GM20000 (cell line): ENCODE data around the gene APOM.
A peak's percentile ranks its signal among the peaks of the same experiment; 100 is the strongest.

Experiments
- DNase-seq: peaks from one replicate; pipeline ENCODE4 v3.0.0; 2012; ENCODE audit warnings: low spot score
- TF ChIP-seq, protein P1 (sequence below): IDR thresholded peaks from 2 replicates; pipeline ENCODE4 v1.5.1; 2012; ENCODE audit warnings: mild to moderate bottlenecking, control low read depth; ENCODE audit errors: extremely low read depth, missing control alignments

APOM gene

DNA sequence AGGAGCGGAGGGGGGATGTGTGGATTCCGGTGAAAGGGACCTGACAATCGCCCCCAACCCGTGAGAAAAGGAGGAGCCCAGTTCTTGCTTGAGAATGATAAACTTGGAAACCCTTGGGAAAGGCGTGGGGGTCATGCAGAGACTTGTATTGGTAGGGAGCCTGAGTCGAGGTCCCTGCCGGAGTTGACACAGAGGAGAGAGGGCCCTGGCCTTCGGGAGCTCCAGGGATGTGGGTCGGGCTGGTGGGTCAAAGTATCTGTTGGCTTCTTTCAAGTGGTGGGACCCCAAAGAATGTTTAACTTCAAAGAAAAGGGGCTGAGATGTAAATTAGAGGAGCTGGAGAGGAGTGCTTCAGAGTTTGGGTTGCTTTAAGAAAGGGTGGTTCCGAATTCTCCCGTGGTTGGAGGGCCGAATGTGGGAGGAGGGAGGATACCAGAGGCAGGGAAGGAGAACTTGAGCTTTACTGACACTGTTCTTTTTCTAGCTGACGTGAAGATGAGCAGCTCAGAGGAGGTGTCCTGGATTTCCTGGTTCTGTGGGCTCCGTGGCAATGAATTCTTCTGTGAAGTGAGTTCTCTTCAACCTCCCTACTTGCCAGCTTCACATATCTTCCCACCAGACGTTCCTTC, 10.8 kb downstream of the APOM start:
- DNase-seq, result no peak
- TF ChIP-seq, protein P1, sequence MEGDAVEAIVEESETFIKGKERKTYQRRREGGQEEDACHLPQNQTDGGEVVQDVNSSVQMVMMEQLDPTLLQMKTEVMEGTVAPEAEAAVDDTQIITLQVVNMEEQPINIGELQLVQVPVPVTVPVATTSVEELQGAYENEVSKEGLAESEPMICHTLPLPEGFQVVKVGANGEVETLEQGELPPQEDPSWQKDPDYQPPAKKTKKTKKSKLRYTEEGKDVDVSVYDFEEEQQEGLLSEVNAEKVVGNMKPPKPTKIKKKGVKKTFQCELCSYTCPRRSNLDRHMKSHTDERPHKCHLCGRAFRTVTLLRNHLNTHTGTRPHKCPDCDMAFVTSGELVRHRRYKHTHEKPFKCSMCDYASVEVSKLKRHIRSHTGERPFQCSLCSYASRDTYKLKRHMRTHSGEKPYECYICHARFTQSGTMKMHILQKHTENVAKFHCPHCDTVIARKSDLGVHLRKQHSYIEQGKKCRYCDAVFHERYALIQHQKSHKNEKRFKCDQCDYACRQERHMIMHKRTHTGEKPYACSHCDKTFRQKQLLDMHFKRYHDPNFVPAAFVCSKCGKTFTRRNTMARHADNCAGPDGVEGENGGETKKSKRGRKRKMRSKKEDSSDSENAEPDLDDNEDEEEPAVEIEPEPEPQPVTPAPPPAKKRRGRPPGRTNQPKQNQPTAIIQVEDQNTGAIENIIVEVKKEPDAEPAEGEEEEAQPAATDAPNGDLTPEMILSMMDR, result no peak

DNA sequence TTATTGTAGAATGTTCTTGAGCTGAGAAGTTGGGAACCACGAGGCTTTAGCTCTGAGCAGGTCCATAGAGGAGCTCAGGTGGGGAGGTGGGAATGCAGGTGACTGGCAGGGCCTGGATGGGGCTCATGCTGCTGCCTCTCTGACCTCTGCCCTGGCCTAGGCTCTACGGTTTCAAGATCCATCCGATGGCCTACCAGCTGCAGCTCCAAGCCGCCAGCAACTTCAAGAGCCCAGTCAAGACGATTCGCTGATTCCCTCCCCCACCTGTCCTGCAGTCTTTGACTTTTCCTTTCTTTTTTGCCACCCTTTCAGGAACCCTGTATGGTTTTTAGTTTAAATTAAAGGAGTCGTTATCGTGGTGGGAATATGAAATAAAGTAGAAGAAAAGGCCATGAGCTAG, 14.0 kb downstream of the APOM start, which contains the start of gene LY6G5B:
LY6G5B (plus strand) TSS at position 301 of the 400 bp plus-strand sequence. CDS start 975 bp downstream, outside the sequence.
- DNase-seq, result no peak
- TF ChIP-seq, protein P1, result no peak

DNA sequence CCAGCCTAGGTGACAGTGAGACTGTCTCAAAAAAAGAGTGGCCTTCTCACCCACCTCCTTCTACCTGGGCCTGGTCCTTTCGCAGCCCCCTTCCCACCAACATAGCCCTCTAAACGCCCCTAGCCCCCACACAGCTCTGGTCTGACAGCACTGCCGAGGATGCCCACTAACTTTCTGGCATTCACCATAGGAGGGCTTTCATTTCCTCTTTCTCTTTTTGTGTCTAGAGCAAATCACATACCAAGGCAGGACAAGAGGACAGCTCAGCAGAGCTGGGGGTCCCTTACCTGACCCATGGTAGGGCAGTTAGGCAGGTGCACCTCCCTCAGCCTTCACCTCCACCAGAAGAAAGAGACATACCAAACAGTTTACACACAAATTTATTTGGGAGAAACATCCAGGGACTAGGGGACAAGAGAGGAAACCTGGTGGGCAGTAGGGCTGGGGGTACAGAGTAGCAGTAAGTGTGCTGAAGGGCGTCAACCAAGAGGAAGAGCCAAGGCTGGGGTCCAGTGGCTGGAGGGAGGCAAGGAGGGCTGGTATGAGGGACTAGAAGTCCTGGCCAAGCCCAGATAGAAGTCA, 20.7 kb downstream of the APOM start:
- no peak for DNase-seq
- TF ChIP-seq, protein P1, result no peak

DNA sequence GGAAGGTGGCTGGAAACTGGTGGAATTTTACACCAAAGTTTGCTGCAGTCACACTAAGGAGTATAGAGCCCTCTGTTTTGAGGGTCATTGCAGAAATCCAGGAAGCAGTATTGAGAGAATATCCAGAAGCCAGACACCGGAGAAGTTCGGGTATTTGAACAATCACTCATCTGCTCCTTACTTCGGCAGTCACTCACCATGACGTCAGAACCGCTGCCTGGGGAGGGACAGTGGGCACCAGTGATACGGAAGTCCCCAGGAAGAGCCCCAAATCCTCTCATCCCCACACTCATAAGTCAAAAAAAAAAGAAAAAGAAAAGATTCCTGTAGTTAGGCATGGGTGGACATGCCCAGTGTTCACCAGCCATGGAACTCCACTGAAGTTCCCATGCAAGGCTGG, 21.2 kb downstream of the APOM start:
- TF ChIP-seq, protein P1, result no peak
- no peak for DNase-seq

DNA sequence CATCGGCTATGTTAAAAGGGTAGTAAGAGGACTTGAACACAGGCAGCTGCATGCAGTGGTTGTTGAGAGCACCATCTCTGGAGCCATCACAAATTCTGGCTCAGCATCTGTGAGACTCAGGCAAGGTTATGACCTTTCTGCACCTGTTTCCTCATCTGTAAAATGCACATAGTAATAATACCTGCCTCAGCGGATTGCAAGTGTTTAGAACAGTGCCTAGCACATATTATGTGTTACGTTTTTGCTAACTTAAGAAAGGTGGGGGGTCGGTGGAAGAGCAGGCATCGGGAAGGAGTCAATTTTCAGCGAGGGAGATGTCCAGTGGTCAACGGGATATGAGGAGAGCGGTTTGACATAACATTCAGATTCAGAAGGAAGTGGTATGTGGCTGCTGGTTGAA, 22.3 kb downstream of the APOM start:
- DNase-seq, result no peak
- TF ChIP-seq, protein P1, result no peak

DNA sequence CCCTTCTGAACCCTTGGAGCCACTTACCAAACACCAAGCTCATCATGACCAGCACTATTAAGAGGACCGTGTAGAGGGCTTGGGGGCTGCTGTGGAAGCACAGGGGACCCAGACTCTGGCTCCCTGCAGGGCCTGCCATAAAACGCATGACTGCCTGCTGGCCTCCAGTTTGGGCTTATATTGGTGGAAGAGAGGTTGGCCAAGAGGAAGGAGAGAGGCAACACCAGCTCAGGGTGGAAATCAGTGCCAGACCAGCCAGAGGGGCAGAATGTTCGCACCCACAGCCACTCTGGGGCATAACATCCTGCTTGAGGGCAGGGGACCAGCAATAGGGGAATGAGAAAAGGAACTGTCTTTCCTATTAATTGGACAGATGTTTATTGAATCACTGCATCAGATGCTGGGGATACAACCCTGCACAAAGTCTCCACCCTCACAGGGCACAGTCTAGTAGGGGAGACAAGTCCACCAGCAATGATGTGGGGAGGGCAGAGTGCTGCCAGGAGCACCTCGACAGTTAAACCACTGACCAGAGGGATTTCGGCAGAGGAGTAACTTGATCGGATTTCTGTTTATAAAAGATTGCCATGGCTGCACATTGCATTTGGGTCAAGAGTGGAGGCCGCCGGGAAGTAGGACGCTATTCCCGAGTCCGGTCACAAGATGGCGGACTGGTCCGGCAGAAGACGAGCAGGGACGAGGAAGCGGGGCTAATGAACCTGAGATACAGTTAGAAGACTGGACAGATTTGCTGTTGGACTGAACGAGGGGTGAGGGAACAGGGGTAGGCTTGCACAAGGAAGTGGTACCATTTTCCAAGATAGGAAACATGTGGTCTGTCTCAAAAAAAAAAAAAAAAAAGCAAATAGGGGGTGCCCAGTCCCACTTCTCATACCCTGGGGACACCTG, 24.8 kb downstream of the APOM start, which contains the start of gene LY6G5C:
LY6G5C (minus strand) TSS at position 842 of the 909 bp plus-strand sequence; CDS start at position 148, 694 bp downstream.
- TF ChIP-seq, protein P1, result peak; percentile 90

More for the DNA sequence above, 24.8 kb downstream of the APOM start, which contains the start of gene LY6G5C:
- peak; percentile 82 for DNase-seq
